ENCODE data around the gene HDAC8.
"Not testable (repeated sequence)": the region's sequence is repeated elsewhere in the genome, so short reads cannot be mapped to it uniquely, and the experiment has no call there.

The HDAC8 gene

DNA sequence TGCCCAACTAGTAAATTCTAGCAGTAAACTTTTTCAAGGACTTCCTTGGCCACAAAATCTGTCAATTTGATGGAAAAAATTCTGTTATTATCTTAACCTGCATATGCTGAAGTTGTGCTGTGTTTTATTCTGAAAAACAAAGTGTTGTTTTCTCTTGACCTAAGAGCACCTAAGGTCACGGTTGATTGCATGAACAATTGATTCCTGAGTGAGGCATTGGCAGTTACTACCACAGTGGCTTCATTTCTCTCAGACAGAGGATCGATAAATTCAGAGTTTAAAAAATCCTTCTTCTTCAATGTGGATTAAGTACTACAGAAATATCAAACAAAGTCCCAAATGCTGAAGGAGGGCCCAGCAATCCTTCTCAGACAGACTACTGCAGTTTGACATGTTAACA lies 6.2 kb downstream of the HDAC8 start:
- no peak for DNase-seq (ENCODE audit: low read depth)
- H3K4me3 ChIP-seq (ENCODE audit: low read depth, low read length) = no peak overlapping the region
- TF ChIP-seq, protein P1, sequence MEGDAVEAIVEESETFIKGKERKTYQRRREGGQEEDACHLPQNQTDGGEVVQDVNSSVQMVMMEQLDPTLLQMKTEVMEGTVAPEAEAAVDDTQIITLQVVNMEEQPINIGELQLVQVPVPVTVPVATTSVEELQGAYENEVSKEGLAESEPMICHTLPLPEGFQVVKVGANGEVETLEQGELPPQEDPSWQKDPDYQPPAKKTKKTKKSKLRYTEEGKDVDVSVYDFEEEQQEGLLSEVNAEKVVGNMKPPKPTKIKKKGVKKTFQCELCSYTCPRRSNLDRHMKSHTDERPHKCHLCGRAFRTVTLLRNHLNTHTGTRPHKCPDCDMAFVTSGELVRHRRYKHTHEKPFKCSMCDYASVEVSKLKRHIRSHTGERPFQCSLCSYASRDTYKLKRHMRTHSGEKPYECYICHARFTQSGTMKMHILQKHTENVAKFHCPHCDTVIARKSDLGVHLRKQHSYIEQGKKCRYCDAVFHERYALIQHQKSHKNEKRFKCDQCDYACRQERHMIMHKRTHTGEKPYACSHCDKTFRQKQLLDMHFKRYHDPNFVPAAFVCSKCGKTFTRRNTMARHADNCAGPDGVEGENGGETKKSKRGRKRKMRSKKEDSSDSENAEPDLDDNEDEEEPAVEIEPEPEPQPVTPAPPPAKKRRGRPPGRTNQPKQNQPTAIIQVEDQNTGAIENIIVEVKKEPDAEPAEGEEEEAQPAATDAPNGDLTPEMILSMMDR (conservative IDR thresholded peaks at IDR 0.05; ENCODE audit: low read depth, low read length) = no peak

DNA sequence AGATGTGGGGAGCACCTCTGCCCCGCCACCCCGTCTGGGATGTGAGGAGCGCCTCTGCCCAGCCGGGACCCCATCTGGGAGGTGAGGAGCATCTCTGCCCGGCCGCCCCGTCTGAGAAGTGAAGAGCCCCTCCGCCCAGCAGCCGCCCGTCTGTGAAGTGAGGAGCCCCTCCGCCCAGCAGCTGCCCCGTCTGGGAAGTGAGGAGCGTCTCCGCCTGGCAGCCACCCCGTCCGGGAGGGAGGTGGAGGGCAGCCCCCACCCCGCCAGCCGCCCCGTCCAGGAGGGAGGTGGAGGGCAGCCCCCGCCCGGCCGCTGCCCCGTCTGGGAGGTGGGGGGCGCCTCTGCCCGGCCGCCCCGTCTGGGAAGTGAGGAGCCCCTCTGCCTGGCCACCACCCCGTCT lies 13.0 kb downstream of the HDAC8 start:
- not testable (repeated sequence) for H3K4me3 ChIP-seq (ENCODE audit: low read depth, low read length); DNase-seq (ENCODE audit: low read depth)

DNA sequence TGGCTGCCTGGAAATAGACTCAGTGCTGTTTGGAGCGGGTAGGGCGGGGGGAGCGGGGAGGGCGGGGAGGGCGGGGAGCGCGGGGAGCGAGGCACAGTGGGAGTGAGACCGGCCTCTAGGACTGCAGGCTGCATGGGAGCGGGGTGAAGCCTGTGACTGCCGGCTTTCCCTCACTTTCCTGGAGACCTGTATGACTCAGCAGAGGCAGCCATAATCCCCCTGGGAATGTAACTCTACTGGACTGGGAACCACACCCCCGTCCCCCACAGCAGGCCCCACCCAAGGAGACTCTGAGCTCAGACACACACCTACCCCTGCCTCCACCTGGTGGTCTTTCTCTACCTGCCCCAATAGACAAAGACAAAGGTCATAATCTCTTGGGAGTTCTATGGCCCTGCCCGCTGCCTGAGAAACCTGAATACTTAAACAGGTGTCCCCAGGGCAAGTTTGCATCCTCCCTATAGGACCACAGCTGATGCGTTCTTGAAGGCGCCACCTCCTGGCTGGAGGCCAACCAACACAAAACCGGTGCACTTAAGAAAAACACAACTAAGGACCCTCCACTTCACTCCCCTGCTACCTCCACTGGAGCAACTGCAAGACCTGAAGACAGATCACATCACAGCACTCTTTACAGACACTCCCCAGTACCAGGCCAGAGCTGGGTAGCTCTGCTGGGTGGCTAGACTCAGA lies 18.0 kb downstream of the HDAC8 start:
- H3K4me3 ChIP-seq (ENCODE audit: low read depth, low read length) = no peak overlapping the region
- TF ChIP-seq, protein P1 (conservative IDR thresholded peaks at IDR 0.05; ENCODE audit: low read depth, low read length) = no peak
- DNase-seq (ENCODE audit: low read depth) = peak; percentile 56

DNA sequence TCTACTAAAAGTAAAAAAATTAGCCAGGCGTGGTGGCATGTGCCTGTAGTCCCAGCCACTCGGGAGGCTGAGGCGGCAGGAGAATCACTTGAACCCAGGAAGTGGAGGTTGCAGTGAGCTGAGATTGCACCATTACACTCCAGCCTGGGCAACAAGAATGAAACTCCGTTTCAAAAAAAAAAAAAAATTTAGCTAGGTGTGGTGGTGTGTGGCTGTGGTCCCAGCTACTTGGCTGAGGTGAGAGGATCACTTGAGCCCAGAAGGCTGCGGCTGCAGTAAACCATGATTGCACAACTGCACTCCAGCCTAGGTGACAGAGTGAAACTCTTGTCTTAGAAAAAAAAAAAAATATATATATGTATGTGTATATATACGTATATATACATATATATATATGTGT lies 20.2 kb downstream of the HDAC8 start:
- DNase-seq (ENCODE audit: low read depth); H3K4me3 ChIP-seq (ENCODE audit: low read depth, low read length): not testable (repeated sequence)

DNA sequence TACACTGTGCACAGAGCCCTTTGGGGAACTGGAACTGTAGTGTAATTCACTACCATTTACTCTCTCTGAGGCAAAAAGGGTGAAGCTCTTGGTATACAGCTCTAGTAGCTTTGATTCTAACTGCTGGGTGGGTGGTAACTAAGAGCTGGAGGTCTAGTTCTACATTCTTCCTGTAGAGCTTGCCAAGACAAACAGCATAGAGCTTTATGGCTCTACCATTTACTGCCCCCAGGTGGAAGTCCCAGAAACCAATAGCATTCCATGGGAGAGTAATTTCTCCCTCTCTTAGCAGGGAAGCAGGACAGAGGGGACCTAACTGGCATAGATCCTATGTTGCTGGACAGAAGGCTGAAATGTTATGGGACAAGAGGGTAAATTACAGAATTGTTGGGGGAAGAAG lies 26.7 kb downstream of the HDAC8 start:
- no peak overlapping the region for H3K4me3 ChIP-seq (ENCODE audit: low read depth, low read length)
- TF ChIP-seq, protein P1 (conservative IDR thresholded peaks at IDR 0.05; ENCODE audit: low read depth, low read length) = peak; percentile 48

DNA sequence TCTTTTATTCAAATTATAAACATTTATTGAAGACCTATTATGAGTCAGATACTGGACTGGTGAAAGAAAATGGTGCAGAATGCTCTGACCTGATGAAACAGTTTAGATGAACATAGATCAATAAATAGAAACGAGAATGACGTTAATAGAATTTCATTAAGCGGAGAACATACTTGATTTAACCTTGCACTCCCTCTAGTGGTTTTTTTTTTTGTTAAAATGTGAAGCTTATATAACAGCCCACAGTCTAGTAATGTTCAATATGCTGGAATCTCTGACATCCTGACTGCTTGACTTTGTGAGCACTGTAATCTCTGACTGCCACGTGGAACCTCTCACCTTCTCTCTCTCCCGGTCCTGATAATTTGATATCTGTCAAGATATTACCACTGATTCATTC lies 32.3 kb downstream of the HDAC8 start:
- DNase-seq (ENCODE audit: low read depth) = peak; percentile 52
- TF ChIP-seq, protein P1 (conservative IDR thresholded peaks at IDR 0.05; ENCODE audit: low read depth, low read length) = peak; percentile 39
- H3K4me3 ChIP-seq (ENCODE audit: low read depth, low read length) = no peak overlapping the region

More for the DNA sequence above, 26.7 kb downstream of the HDAC8 start:
- DNase-seq (ENCODE audit: low read depth) = peak; percentile 59

DNA sequence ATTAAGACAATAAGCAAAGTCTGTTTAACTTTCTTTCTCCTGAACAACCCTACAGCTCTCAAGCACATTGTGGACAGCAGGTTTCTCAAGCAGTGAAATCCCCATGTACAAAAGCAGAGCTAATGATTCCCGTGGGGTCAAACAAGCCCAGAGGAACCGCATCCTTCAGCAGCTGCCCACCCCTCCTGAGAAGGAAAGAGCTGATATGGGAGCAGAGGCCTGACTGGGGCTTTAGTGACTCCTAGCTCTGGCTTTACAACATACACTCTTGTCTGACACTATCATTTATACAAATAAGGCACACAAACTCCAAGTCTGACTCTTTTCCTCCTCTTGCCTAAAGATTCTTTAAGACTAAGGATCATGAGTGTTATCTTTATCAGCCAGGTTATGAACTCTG lies 32.8 kb downstream of the HDAC8 start:
- TF ChIP-seq, protein P1 (conservative IDR thresholded peaks at IDR 0.05; ENCODE audit: low read depth, low read length) = no peak
- DNase-seq (ENCODE audit: low read depth) = peak; percentile 13
- no peak overlapping the region for H3K4me3 ChIP-seq (ENCODE audit: low read depth, low read length)

DNA sequence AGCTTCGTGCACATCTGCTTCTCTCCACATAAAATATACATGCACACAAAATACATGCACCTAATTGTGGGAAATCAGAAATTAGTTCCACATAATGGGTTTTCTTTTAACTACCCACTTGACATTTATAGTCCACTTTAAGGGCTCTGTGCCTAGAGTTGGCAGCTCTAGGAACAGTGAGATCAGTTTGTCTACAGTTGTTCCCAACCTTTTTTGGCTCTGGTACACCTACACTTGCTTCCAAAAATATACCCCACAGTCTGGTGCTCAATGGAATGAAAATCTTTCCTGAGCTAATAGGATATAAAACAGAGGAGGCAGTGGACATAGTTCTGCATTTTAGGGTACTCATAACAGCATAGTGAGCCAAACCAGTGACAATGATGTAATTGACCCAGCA lies 36.1 kb downstream of the HDAC8 start:
- no peak overlapping the region for H3K4me3 ChIP-seq (ENCODE audit: low read depth, low read length)
- no peak for DNase-seq (ENCODE audit: low read depth)
- TF ChIP-seq, protein P1 (conservative IDR thresholded peaks at IDR 0.05; ENCODE audit: low read depth, low read length) = no peak

Measured in choroid plexus epithelial cell (primary cell).